HFF-Myc (cell line): ENCODE data around the gene NUP50.

Source experiments
- DNase-seq: peaks from one replicate; pipeline ENCODE4 v3.0.0-alpha.2; 2011; ENCODE audit warnings: low read depth; ENCODE audit errors: extremely low read depth
- H3K4me3 ChIP-seq: replicated peaks from 2 replicates; pipeline ENCODE4 v1.5.1; 2011; ENCODE audit warnings: low read depth, mild to moderate bottlenecking, control low read depth, low read length
- TF ChIP-seq, protein P1 (sequence below): IDR thresholded peaks from 2 replicates; pipeline ENCODE4 v1.5.1; 2012; ENCODE audit warnings: mild to moderate bottlenecking, low read depth, low read length, control low read depth; ENCODE audit errors: missing control alignments

The NUP50 gene

DNA sequence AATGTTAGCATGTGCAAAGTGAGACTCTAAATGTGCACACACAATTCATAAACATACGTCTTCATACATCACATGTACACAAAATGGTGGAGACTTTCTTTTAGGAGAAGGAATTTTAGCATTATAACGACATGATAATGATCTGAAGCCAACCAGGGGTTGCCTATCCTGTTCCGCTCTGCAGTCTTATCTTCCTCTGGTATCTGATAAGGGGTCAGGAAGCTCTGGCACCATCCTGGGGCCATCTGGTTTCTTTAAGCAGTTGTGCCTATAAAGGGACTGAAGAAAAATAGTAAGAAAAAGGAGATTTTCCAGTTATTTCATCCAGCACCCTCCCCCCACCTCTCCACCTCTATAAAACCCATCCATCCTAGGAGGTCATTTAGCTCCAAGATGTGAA is 5.8 kb upstream of the NUP50 start:
- no peak for DNase-seq
- TF ChIP-seq, protein P1, sequence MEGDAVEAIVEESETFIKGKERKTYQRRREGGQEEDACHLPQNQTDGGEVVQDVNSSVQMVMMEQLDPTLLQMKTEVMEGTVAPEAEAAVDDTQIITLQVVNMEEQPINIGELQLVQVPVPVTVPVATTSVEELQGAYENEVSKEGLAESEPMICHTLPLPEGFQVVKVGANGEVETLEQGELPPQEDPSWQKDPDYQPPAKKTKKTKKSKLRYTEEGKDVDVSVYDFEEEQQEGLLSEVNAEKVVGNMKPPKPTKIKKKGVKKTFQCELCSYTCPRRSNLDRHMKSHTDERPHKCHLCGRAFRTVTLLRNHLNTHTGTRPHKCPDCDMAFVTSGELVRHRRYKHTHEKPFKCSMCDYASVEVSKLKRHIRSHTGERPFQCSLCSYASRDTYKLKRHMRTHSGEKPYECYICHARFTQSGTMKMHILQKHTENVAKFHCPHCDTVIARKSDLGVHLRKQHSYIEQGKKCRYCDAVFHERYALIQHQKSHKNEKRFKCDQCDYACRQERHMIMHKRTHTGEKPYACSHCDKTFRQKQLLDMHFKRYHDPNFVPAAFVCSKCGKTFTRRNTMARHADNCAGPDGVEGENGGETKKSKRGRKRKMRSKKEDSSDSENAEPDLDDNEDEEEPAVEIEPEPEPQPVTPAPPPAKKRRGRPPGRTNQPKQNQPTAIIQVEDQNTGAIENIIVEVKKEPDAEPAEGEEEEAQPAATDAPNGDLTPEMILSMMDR, result no peak
- no peak overlapping the region for H3K4me3 ChIP-seq

DNA sequence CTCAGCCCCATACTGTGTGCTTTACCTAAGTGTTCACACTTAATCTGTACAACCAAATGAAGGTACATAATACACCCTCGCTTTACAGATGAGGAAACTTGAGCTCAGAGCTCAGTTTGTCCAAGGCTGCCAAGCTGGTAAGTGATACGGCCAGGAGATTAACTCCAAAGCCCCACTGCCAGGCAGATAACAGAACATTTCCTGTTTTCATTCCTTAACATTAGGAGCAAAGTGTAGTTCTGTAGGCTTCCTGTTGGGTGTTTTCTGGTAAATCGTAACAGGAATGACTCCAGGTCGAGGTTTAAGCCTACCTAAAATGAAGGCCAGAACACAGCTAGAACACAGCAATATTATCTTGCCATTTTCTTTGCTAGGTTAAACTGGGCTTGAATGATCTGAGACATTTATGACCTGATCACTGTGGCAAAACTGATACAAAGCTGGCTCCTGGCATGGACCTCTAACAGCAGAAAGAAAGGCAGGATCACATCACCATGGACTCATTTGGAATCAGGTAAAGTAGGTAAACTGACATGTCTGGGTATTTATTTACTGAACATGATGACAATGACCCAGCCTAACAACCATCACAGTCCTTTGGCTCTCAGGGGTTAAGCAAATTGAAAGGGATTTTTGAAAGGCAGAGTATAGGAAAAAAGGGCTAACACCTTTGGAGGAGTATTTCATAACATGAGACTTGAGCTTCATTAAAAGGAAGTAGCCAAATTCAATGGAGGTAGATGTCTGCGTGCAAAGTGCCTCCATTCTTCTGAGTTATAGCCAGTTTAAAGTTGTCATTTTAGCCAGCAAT is 3.9 kb upstream of the NUP50 start:
- TF ChIP-seq, protein P1, result no peak
- no peak for DNase-seq
- H3K4me3 ChIP-seq, result no peak overlapping the region

DNA sequence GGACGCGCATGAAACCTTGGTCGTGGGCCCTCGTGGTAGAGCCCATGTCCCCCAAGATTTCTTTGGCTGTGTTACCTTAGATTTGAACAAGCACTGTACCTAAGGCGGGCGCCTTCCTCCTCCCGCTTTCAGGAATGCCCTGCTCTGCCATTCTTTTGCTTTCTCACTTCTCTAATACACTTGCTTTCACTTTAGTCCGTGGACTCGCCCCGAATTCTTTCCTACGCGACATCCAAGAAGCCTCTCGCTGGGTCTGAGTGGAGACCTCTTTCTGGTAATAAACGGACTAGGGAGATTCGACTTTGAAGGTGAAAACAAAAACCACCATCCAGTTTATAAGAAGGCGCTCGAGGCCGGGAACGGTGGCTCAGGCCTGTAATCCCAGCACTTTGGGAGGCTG is 1.2 kb upstream of the NUP50 start:
- peak overlapping the region; percentile 78 for H3K4me3 ChIP-seq
- DNase-seq, result no peak
- TF ChIP-seq, protein P1, result no peak

DNA sequence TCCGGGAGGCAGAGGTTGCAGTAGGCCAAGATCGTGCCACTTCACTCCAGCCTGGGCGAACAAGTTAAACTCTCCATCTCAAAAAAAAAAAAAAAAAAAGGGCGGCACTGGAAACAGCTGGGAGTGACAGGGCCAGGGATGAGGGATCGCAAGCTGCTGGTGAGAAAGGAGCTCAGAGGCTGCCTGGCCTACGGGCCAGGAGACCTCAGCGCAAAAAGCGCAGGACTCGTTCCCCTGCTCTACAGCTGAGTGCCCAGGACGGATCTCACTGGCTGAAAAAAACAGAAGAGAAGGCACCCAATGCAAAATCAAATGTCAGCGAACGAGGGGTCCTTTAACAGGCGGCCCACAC is 650 bp upstream of the NUP50 start:
- H3K4me3 ChIP-seq, result peak overlapping the region; percentile 78
- DNase-seq, result no peak
- TF ChIP-seq, protein P1, result no peak

DNA sequence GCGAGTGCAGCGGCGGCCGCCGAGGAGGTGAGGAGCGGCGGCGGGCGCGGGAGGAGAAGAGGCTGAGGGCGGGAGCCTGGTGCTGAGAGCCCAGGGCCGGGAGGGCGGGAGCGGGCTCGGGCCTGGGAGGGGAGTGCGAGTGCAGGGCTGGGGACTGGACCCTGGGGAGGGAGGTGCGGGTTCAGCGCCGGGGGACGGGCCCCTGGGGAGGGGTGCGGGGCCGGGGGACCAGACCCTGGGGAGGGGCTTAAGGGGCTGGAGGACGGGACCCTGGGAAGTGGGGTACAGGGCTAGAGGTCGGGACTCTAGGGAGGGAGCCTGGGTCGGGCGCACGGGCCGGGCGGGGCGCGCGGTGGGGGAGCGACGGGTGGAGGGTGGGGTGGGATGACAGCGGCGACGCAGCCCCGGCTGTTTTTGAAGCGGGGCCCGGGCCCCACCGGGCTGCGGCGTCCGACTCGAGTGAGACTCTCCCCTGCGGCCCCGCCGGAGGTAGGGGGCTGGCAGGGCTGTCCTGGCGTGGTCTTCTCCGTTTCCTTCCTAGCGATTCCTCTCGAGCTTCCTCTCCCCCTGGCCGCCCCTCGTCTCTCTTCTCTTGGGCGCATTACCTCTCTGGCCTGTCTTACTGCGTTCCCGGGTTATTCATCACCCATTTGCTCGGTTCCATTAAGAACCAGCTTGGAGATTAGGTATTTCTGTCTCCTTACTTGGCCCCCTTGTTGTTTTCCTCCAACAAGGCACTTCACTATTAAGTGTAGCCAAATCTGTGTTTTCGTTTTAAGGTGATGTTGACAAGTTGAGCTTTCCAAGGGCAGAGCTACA is 754 bp downstream of the NUP50 start:
- DNase-seq, result no peak

GRCh38 chr22:45166932-45167331 is 3.2 kb downstream of the NUP50 start:
- H3K4me3 ChIP-seq, result no peak overlapping the region
- no peak for DNase-seq

More for the DNA sequence above, 754 bp downstream of the NUP50 start:
- H3K4me3 ChIP-seq, result peak overlapping the region; percentile 78
- TF ChIP-seq, protein P1, result no peak

More at GRCh38 chr22:45166932-45167331, 3.2 kb downstream of the NUP50 start:
- TF ChIP-seq, protein P1, result no peak
